SK-N-SH (cell line): ENCODE results near the gene RANBP10.

ENCODE experiments used
- CTCF ChIP-seq: fragments of 200-600 bp; sonication (generic); IDR thresholded peaks from 2 replicates; pipeline ENCODE4 v1.6.1; 2017; ENCODE audit warnings: antibody characterized with exemption, mild to moderate bottlenecking, moderate library complexity
- EZH2phosphoT487 ChIP-seq: fragments of 200-600 bp; sonication (generic); IDR thresholded peaks from 2 replicates; pipeline ENCODE4 v1.6.1; 2017; ENCODE audit warnings: low read depth, mixed run types, mild to moderate bottlenecking, antibody characterized with exemption, moderate library complexity, borderline replicate concordance
- NRF1 ChIP-seq: IDR thresholded peaks from 2 replicates; pipeline ENCODE4 v1.6.1; 2012; ENCODE audit warnings: low read depth, mild to moderate bottlenecking, low read length
- POLR2AphosphoS5 ChIP-seq: IDR thresholded peaks from 2 replicates; pipeline ENCODE4 v1.6.1; 2012; ENCODE audit warnings: low read depth, low read length
- ZBTB33 ChIP-seq: IDR thresholded peaks from 2 replicates; pipeline ENCODE4 v1.4.0; 2012; ENCODE audit warnings: low read depth, borderline replicate concordance

- TF ChIP-seq NRF1 (no peak), CTCF (no peak), EZH2phosphoT487 (no peak), POLR2AphosphoS5 (no peak), ZBTB33 (no peak)
Measured at GRCh38 chr16:67716097-67716496, 90.3 kb downstream of the RANBP10 start.
